Neuron (in vitro differentiated cells): ENCODE data around the gene SNX32.
A peak's percentile ranks its signal among the peaks of the same experiment; 100 is the strongest.
"Not testable (repeated sequence)": the region's sequence is repeated elsewhere in the genome, so short reads cannot be mapped to it uniquely, and the experiment has no call there.

ENCODE experiments used
- H2AFZ ChIP-seq: one replicate; pipeline ENCODE4 v1.6.1; 2013; ENCODE audit warnings: low read depth, mild to moderate bottlenecking, inconsistent platforms, low read length, moderate library complexity
- H3K27me3 ChIP-seq: one replicate; pipeline ENCODE4 v1.6.1; 2013; ENCODE audit warnings: low read length; ENCODE audit not compliant: insufficient read depth
- H3K36me3 ChIP-seq: one replicate; pipeline ENCODE4 v1.6.1; 2013; ENCODE audit warnings: low read length; ENCODE audit not compliant: insufficient read depth
- H3K4me1 ChIP-seq: one replicate; pipeline ENCODE4 v1.6.1; 2013; ENCODE audit warnings: low read length; ENCODE audit not compliant: insufficient read depth
- H3K4me3 ChIP-seq: 2 replicates; pipeline ENCODE4 v1.5.1; 2013; ENCODE audit warnings: mild to moderate bottlenecking, low read length, moderate library complexity
- H3K9me3 ChIP-seq: one replicate; pipeline ENCODE4 v1.6.1; 2013; ENCODE audit warnings: low read length

The SNX32 gene

GRCh38 chr11:65826984-65827735 is 6.6 kb upstream of the SNX32 start:
- Histone ChIP-seq H3K4me3 (no peak overlapping the region), H3K9me3 (no peaks in the 10 kb centered on the region), H3K4me1 (no peaks in the 10 kb centered on the region), H2AFZ (no peak overlapping the region), H3K36me3 (no peaks in the 10 kb centered on the region), H3K27me3 (no peaks in the 10 kb centered on the region)

- Histone ChIP-seq H3K9me3 (no peaks in the 10 kb centered on the region), H3K27me3 (no peaks in the 10 kb centered on the region), H3K36me3 (no peaks in the 10 kb centered on the region), H2AFZ (no peak overlapping the region), H3K4me1 (peaks cover 8% of the 10 kb centered on the region), H3K4me3 (no peak overlapping the region)
These were observed 4.3 kb upstream of the SNX32 start for GRCh38 chr11:65829459-65829858.

- peaks cover 10% of the 10 kb centered on the region for H3K4me1 ChIP-seq
- H2AFZ ChIP-seq, H3K9me3 ChIP-seq, H3K36me3 ChIP-seq, H3K4me3 ChIP-seq, H3K27me3 ChIP-seq: not testable (repeated sequence)
These were observed 1.5 kb upstream of the SNX32 start for GRCh38 chr11:65832231-65832630.

- no peaks in the 10 kb centered on the region for H3K27me3 ChIP-seq
- peaks cover 10% of the 10 kb centered on the region for H3K4me1 ChIP-seq
- peak overlapping the region; percentile 50 for H3K4me3 ChIP-seq
- H2AFZ ChIP-seq, result peak overlapping the region; percentile 9
- H3K9me3 ChIP-seq, result no peaks in the 10 kb centered on the region
- H3K36me3 ChIP-seq, result no peaks in the 10 kb centered on the region
These were observed 439 bp downstream of the SNX32 start for GRCh38 chr11:65834202-65834601.

GRCh38 chr11:65842144-65842543 is 8.4 kb downstream of the SNX32 start:
- Histone ChIP-seq H3K4me1 (no peaks in the 10 kb centered on the region), H3K27me3 (no peaks in the 10 kb centered on the region), H2AFZ (no peak overlapping the region), H3K9me3 (no peaks in the 10 kb centered on the region), H3K4me3 (no peak overlapping the region), H3K36me3 (no peaks in the 10 kb centered on the region)

- H3K27me3 ChIP-seq, result no peaks in the 10 kb centered on the region
- H3K9me3 ChIP-seq, result no peaks in the 10 kb centered on the region
- H2AFZ ChIP-seq, result no peak overlapping the region
- H3K4me3 ChIP-seq, result no peak overlapping the region
- H3K4me1 ChIP-seq, result no peaks in the 10 kb centered on the region
- no peaks in the 10 kb centered on the region for H3K36me3 ChIP-seq
These were observed 10.0 kb downstream of the SNX32 start for GRCh38 chr11:65843811-65844210.

GRCh38 chr11:65844231-65844872 is 10.6 kb downstream of the SNX32 start:
- Histone ChIP-seq H3K9me3 (no peaks in the 10 kb centered on the region), H3K4me3 (no peak overlapping the region), H3K4me1 (no peaks in the 10 kb centered on the region), H2AFZ (no peak overlapping the region), H3K36me3 (no peaks in the 10 kb centered on the region), H3K27me3 (no peaks in the 10 kb centered on the region)

GRCh38 chr11:65847746-65848145 is 14.0 kb downstream of the SNX32 start:
- peaks cover 7% of the 10 kb centered on the region for H3K9me3 ChIP-seq
- H2AFZ ChIP-seq, result no peak overlapping the region
- no peaks in the 10 kb centered on the region for H3K4me1 ChIP-seq
- peaks cover 6% of the 10 kb centered on the region for H3K36me3 ChIP-seq
- H3K27me3 ChIP-seq, result no peaks in the 10 kb centered on the region
- H3K4me3 ChIP-seq, result no peak overlapping the region

GRCh38 chr11:65848693-65849092 is 14.9 kb downstream of the SNX32 start:
- not testable (repeated sequence) for H3K9me3 ChIP-seq, H2AFZ ChIP-seq, H3K4me3 ChIP-seq, H3K27me3 ChIP-seq, H3K4me1 ChIP-seq
- H3K36me3 ChIP-seq, result peaks cover 16% of the 10 kb centered on the region

- H3K9me3 ChIP-seq, result peaks cover 7% of the 10 kb centered on the region
- H2AFZ ChIP-seq, result no peak overlapping the region
- no peak overlapping the region for H3K4me3 ChIP-seq
- peaks cover 22% of the 10 kb centered on the region for H3K36me3 ChIP-seq
- no peaks in the 10 kb centered on the region for H3K4me1 ChIP-seq
- H3K27me3 ChIP-seq, result no peaks in the 10 kb centered on the region
These were observed 15.6 kb downstream of the SNX32 start for GRCh38 chr11:65849366-65849765.

- Histone ChIP-seq H2AFZ (no peak overlapping the region), H3K4me3 (no peak overlapping the region), H3K4me1 (no peaks in the 10 kb centered on the region), H3K36me3 (peaks cover 27% of the 10 kb centered on the region), H3K9me3 (peaks cover 7% of the 10 kb centered on the region), H3K27me3 (no peaks in the 10 kb centered on the region)
These were observed 16.0 kb downstream of the SNX32 start for GRCh38 chr11:65849771-65850216.

- H3K36me3 ChIP-seq, result peaks cover 33% of the 10 kb centered on the region
- H2AFZ ChIP-seq, result no peak overlapping the region
- no peaks in the 10 kb centered on the region for H3K27me3 ChIP-seq
- H3K9me3 ChIP-seq, result peaks cover 7% of the 10 kb centered on the region
- H3K4me1 ChIP-seq, result no peaks in the 10 kb centered on the region
- H3K4me3 ChIP-seq, result no peak overlapping the region
These were observed 16.7 kb downstream of the SNX32 start for GRCh38 chr11:65850217-65851082.

- H3K4me3 ChIP-seq, result no peak overlapping the region
- no peak overlapping the region for H2AFZ ChIP-seq
- peaks cover 7% of the 10 kb centered on the region for H3K9me3 ChIP-seq
- H3K4me1 ChIP-seq, result peaks cover 4% of the 10 kb centered on the region
- H3K27me3 ChIP-seq, result no peaks in the 10 kb centered on the region
- peaks cover 40% of the 10 kb centered on the region for H3K36me3 ChIP-seq
These were observed 17.4 kb downstream of the SNX32 start for GRCh38 chr11:65851083-65851579.
